Activated B cell treated with CpG ODN at 0.5 μM for 24 hours (primary cell): ENCODE measurements around the gene RAB15. TPM values are rescaled to one million over a fixed set of nuclear protein-coding genes. Genes with fewer than 3 reads are reported as not detected.

Experiments used
- ATAC-seq: fragments of 200-7000 bp; cut with Tn5 transposase; one replicate; pipeline ENCODE4 v1.10.0; 2021; ENCODE audit warnings: low read depth, mild to moderate bottlenecking, moderate library complexity
- CTCF ChIA-PET: fragments of 350-600 bp; sonication (Branson Sonifier 250); formaldehyde crosslinking; loops from one replicate; lab custom pipeline; 2021; ENCODE audit warnings: antibody characterized with exemption; lab: Charles Lee
- POLR2A ChIA-PET: fragments of 350-600 bp; sonication (Branson Sonifier 250); formaldehyde crosslinking; loops from one replicate; lab custom pipeline; 2021; ENCODE audit warnings: antibody characterized with exemption; lab: Charles Lee
- DNase-seq: peaks from one replicate; pipeline ENCODE4 v3.0.0; 2022
- H3K27ac Mint-ChIP-seq: one replicate; pipeline ENCODE4 v1.8.0; 2020; ENCODE audit warnings: mixed read lengths
- H3K27me3 Mint-ChIP-seq: one replicate; pipeline ENCODE4 v1.8.0; 2021; ENCODE audit warnings: mixed read lengths
- H3K36me3 Mint-ChIP-seq: one replicate; pipeline ENCODE4 v1.8.0; 2021; ENCODE audit warnings: low read depth, mixed read lengths
- H3K4me1 Mint-ChIP-seq: one replicate; pipeline ENCODE4 v1.8.0; 2021; ENCODE audit warnings: mixed read lengths
- H3K4me3 Mint-ChIP-seq: one replicate; pipeline ENCODE4 v1.8.0; 2020; ENCODE audit warnings: mild to moderate bottlenecking, mixed read lengths
- H3K9me3 Mint-ChIP-seq: one replicate; pipeline ENCODE4 v1.8.0; 2020; ENCODE audit warnings: mixed read lengths
- CTCF ChIP-seq: fragments of 200-600 bp; IDR thresholded peaks from one replicate; pipeline ENCODE4 v1.8.0; 2022; ENCODE audit warnings: antibody characterized with exemption, mild to moderate bottlenecking
- intact Hi-C: fragments of 100-400 bp; cut with micrococcal nuclease; formaldehyde crosslinking; loops from one replicate; pipeline ENCODE4 v1.15.1; 2024
- total RNA-seq: library from RNA; stranded (reverse); gene quantifications from 2 replicates; pipeline ENCODE4 v1.2.3, GENCODE V29; 2022

RAB15 gene
- total RNA-seq, 1 donor from 2014 or later = 0.47 TPM

- ATAC-seq (no peak), DNase-seq (no peak)
- Mint-ChIP-seq H3K27ac (no peak overlapping the region), H3K4me3 (peak overlapping the region; percentile 74), H3K4me1 (peaks cover 9% of the 10 kb centered on the region), H3K9me3 (no peaks in the 10 kb centered on the region), H3K27me3 (peaks cover 3% of the 10 kb centered on the region), H3K36me3 (no peaks in the 10 kb centered on the region)
- TF ChIP-seq CTCF = no peak
- intact Hi-C loops = no loop called here
- ChIA-PET POLR2A (interaction anchor here (0.6 to 0.7 kb wide), 2 partner anchors 719 to 931 kb away, joined by 5 read pairs; no protein-coding TSS in a partner anchor), CTCF (no interaction called here)
Observed at GRCh38 chr14:64970776-64971477, 1.2 kb downstream of the RAB15 start.

- DNase-seq (no peak), ATAC-seq (no peak)
- TF ChIP-seq CTCF = no peak
- Mint-ChIP-seq H3K4me1 (peaks cover 9% of the 10 kb centered on the region), H3K27ac (no peak overlapping the region), H3K36me3 (no peaks in the 10 kb centered on the region), H3K4me3 (no peak overlapping the region), H3K9me3 (no peaks in the 10 kb centered on the region), H3K27me3 (peaks cover 3% of the 10 kb centered on the region)
- intact Hi-C loops = no loop called here
- POLR2A ChIA-PET = no interaction called here
- CTCF ChIA-PET = interaction anchor here (1.1 kb wide), 1 partner anchor 146 kb away, joined by 4 read pairs; no protein-coding TSS in a partner anchor
Observed at GRCh38 chr14:64970041-64970440, 2.1 kb downstream of the RAB15 start.

DNA sequence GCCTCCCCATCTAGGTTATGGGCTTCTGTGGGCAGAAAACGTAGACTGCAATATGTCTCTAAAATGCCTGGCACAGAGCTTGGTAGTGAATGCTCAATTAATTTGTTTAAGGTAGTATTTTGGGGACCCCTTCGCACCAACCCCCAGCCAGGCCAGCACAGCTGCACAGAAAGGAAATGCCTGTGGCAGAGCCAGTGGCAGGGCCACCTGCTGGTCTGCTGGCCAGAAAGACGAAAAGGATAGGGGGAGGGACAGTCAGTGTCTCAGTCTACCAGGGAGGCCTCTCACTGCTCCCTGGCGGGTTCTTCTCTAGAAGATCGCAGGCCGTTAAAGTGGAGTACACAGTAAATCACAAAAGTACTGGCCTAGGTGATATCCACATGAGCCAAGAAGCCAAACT, 3.5 kb downstream of the RAB15 start:
- peaks cover 9% of the 10 kb centered on the region for H3K4me1 Mint-ChIP-seq
- ChIA-PET CTCF (no interaction called here), POLR2A (no interaction called here)
- no peak for TF ChIP-seq CTCF
- DNase-seq (no peak), ATAC-seq (no peak)
- H3K27ac Mint-ChIP-seq = no peak overlapping the region
- H3K36me3 Mint-ChIP-seq = no peaks in the 10 kb centered on the region
- H3K9me3 Mint-ChIP-seq = no peaks in the 10 kb centered on the region
- intact Hi-C loops = no loop called here
- H3K4me3 Mint-ChIP-seq = no peak overlapping the region
- H3K27me3 Mint-ChIP-seq = peaks cover 3% of the 10 kb centered on the region

GRCh38 chr14:64968167-64968566, 4.0 kb downstream of the RAB15 start:
- DNase-seq (no peak), ATAC-seq (no peak)
- intact Hi-C loops = no loop called here
- no peak overlapping the region for H3K4me3 Mint-ChIP-seq
- ChIA-PET CTCF (no interaction called here), POLR2A (no interaction called here)
- H3K4me1 Mint-ChIP-seq = peaks cover 9% of the 10 kb centered on the region
- H3K27me3 Mint-ChIP-seq = peaks cover 3% of the 10 kb centered on the region
- H3K9me3 Mint-ChIP-seq = no peaks in the 10 kb centered on the region
- no peak for TF ChIP-seq CTCF
- H3K27ac Mint-ChIP-seq = no peak overlapping the region
- H3K36me3 Mint-ChIP-seq = no peaks in the 10 kb centered on the region

DNA sequence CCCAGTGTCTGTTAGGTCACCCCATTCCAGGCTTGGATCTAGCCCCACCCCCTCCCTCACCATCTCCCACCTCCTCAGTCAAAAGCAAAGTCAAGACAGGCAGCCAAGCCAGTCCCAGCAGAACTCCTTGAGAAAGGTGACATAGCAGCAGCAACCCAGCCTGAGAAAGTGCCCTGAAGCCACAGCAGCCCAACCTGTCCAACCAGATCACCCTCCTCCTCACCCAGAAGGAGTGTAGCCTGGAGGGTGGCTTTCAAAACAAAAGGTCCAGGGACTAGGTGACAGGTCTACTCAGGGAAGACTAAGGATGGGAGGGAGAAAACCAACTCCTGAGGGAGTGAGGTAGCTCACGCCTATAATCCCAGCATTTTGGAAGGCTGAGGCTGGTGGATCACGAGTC, 5.2 kb downstream of the RAB15 start:
- no peak overlapping the region for H3K27ac Mint-ChIP-seq
- ChIA-PET CTCF (no interaction called here), POLR2A (no interaction called here)
- no peaks in the 10 kb centered on the region for H3K36me3 Mint-ChIP-seq
- ATAC-seq (no peak), DNase-seq (no peak)
- peaks cover 3% of the 10 kb centered on the region for H3K27me3 Mint-ChIP-seq
- H3K9me3 Mint-ChIP-seq = no peaks in the 10 kb centered on the region
- no peak overlapping the region for H3K4me3 Mint-ChIP-seq
- peaks cover 6% of the 10 kb centered on the region for H3K4me1 Mint-ChIP-seq
- no peak for TF ChIP-seq CTCF
- intact Hi-C loops = no loop called here
